GM06990 (cell line): ENCODE measurements around the gene MYLIP.

ENCODE experiments used
- DNase-seq: peaks from one replicate; pipeline ENCODE4 v3.0.0-alpha.2; 2011; ENCODE audit not compliant: insufficient read length; ENCODE audit errors: extremely low read depth
- H3K27me3 ChIP-seq: replicated peaks from 2 replicates; pipeline ENCODE4 v1.6.0; 2011; ENCODE audit warnings: low read length; ENCODE audit not compliant: control insufficient read depth, insufficient read depth
- H3K36me3 ChIP-seq: 2 replicates; pipeline ENCODE4 v1.5.1; 2011; ENCODE audit warnings: low read length; ENCODE audit not compliant: control insufficient read depth, insufficient read depth
- H3K4me3 ChIP-seq: replicated peaks from 2 replicates; pipeline ENCODE4 v1.5.1; 2011; ENCODE audit warnings: low read depth, mild to moderate bottlenecking, control low read depth, low read length
- TF ChIP-seq, protein P1 (sequence below): IDR thresholded peaks from 2 replicates; pipeline ENCODE4 v1.5.1; 2011; ENCODE audit warnings: low read length, control low read depth, mild to moderate bottlenecking, inconsistent platforms; ENCODE audit not compliant: insufficient read depth, poor library complexity, severe bottlenecking

MYLIP gene

DNA sequence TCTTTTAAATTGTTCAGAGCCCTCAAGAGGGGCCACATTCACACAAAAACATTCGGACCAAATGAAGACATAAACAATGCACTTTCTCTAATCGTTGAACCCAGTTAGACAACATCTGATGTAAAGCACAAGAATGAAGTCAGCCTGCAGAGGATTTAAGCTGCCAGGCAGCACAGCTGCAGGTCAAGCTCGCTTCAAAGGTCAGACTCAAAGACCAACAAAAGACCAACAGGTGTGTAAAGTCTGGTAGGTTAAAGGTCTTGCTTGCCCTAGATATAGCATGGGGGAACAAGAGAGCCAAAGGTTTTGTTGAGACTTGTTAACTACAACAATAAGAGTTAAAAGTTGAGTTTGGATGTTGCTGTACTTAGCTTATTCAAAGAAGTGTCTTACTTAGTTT is 26.7 kb upstream of the MYLIP start:
- TF ChIP-seq, protein P1, sequence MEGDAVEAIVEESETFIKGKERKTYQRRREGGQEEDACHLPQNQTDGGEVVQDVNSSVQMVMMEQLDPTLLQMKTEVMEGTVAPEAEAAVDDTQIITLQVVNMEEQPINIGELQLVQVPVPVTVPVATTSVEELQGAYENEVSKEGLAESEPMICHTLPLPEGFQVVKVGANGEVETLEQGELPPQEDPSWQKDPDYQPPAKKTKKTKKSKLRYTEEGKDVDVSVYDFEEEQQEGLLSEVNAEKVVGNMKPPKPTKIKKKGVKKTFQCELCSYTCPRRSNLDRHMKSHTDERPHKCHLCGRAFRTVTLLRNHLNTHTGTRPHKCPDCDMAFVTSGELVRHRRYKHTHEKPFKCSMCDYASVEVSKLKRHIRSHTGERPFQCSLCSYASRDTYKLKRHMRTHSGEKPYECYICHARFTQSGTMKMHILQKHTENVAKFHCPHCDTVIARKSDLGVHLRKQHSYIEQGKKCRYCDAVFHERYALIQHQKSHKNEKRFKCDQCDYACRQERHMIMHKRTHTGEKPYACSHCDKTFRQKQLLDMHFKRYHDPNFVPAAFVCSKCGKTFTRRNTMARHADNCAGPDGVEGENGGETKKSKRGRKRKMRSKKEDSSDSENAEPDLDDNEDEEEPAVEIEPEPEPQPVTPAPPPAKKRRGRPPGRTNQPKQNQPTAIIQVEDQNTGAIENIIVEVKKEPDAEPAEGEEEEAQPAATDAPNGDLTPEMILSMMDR, result no peak
- H3K4me3 ChIP-seq, result no peak overlapping the region
- no peaks in the 10 kb centered on the region for H3K36me3 ChIP-seq
- H3K27me3 ChIP-seq, result no peaks in the 10 kb centered on the region
- DNase-seq, result no peak

DNA sequence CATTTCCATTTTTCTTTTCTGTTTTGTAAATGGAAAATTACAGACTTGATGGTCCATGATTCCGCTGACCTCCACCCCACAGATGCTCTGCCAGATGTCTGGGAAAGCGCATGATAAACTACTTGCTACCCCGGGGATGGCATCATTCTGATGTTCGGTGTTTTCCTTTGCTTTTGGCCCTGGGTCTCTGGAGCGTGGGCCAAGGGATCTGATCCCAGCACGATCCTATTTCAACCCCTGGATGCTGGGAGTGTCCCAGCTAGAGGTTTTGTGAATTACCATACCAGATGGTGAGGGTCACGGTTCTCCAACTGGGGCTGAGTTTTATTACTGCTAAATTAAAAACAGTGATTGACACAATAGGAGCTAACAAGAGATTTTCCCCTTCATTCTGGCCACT is 25.2 kb upstream of the MYLIP start:
- H3K36me3 ChIP-seq, result no peaks in the 10 kb centered on the region
- TF ChIP-seq, protein P1, result no peak
- H3K4me3 ChIP-seq, result no peak overlapping the region
- H3K27me3 ChIP-seq, result no peaks in the 10 kb centered on the region
- DNase-seq, result no peak

DNA sequence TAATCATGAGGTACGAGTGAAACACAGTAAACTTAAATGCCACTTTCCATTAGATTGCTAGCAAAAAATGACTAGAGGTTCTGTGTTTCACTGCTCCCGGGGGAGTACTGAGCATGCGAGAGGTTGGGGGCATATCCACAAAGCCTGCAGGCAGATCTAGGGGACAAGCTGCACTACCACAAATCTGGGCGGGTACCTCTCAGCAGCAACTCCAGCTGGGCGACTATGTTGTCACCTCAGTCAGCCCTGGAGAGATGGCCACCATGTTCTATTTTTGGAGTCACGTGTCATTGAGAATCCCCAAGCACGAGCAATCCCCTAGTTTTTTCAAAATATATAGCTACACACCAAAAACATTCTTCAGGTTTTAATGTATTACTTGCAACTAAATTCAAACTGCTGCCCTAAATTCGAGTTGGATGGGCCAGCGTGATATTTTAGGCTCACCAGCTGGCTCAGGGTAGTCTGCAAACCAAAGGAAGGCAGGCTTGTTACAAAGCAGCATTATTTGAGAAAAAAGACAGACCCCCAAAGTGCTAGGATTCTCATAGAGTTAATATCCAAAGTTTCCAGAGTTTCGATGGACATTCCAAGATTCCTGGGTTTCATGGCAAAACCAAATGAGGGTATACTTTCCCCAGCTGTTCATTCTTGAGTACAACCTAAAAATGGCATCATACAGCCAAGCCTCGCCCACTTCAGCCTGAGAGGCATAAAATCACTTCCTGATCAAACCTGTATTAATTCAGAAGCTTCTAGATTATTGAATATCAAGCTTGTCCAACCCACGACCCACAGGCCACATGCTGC is 24.1 kb upstream of the MYLIP start:
- Histone ChIP-seq H3K4me3 (no peak overlapping the region), H3K36me3 (no peaks in the 10 kb centered on the region), H3K27me3 (no peaks in the 10 kb centered on the region)
- TF ChIP-seq, protein P1, result no peak
- DNase-seq, result no peak

DNA sequence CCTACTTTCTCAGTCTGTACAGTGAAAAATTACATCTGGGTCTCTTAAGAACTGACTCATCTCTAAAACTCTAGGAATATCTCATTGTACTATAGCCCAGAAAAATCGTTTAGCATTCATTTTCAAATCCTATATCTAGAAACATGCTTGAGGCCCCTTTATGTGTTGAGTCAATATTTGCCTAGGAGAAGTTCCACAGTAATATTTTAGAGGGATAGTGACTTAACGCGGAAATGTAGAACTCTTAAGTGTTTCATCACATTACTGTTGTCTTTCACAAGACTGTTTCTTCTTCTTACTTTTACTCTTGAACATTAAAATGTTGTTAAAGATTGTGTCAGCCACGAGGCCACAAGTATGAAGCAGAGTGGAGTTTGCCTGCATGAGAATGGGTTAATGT is 23.0 kb upstream of the MYLIP start:
- no peak overlapping the region for H3K4me3 ChIP-seq
- H3K36me3 ChIP-seq, result no peaks in the 10 kb centered on the region
- DNase-seq, result no peak
- TF ChIP-seq, protein P1, result no peak
- H3K27me3 ChIP-seq, result no peaks in the 10 kb centered on the region

DNA sequence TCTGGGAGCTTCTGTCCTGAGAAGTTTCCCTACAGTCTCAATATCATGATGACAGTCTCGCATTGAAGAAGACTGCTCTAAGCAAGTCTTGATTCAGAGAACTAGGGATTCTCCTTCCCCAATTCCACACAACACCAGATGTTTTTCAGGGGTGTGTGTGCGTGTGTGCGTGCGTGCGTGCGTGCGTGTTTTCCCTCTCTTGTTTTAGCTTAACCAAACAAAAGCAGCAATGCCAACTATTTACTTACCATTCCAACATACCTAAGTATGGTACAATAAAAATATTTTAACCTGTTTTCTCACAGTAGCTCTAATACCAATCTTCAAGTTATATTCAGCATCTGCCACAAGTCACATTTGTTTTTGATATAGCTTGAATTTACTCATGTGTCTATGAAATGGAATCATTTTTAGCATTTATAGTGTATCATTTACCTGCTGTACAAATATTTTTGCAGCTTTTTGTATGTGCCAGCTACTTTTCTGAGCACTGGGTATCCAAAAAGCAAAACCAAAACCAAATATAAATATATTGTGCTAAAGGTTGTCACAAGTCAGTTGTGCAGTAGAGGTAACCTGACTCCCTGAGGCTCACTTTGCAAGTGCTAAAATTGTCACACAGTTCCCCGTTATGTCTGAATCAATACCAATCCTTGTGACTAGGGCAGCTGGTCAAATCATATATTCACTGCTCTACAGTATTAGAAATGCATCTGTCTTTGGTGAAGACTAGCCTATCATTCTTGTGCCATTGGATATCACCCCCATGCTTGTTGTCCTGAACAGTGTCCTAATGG is 21.7 kb upstream of the MYLIP start:
- H3K27me3 ChIP-seq, result no peaks in the 10 kb centered on the region
- TF ChIP-seq, protein P1, result no peak
- no peak overlapping the region for H3K4me3 ChIP-seq
- no peak for DNase-seq
- no peaks in the 10 kb centered on the region for H3K36me3 ChIP-seq
